ENCODE results near the gene CCP110.

The CCP110 gene

DNA sequence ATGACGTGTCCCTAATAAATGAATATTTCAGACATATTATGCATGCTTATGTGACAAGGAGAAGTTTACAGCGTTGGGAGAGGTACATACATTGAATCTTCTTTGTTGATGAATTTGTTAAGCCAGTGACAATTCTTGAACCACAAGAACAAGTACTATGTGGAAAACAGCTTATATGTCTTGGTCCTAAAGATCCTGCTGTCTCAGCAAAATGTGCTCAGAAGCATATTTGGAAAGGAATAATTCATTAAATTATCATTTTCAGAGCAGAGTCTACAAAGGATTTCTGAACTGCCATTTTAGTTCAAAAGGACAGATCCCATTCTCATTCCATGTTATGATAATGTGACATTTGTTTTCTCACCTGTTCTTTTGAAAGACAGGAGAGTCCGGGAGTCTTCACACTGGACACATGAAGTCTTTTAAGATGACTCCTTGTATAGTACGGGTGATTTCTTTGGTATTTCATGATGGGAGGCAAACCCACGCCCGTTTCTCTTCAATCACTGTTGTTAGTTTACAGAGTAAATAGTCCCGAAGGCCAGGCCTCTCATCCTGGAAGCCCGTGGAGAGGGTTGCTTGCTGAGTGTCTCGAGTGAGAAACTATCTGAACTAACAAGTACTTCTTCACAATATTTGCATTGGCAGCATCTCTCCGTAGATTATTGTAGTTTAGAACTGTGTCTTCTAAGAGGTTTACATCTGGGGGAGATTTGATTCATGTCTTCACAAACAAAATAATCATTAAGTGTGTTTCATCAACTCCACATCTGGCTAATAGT lies 58.5 kb downstream of the CCP110 start:
- no peak overlapping the region for H3K9ac ChIP-seq (ENCODE audit: low read depth, low read length)
- no peaks in the 10 kb centered on the region for H3K4me1 ChIP-seq (ENCODE audit: control insufficient read depth, insufficient read depth, low read length)
- peaks cover 68% of the 10 kb centered on the region for H3K36me3 ChIP-seq (ENCODE audit: control insufficient read depth, insufficient read depth, low read length)
- no peaks in the 10 kb centered on the region for H3K27me3 ChIP-seq (ENCODE audit: control insufficient read depth, insufficient read depth, low read length)
- H3K27ac ChIP-seq (ENCODE audit: low read depth, low read length) = no peak overlapping the region
- H3K9me3 ChIP-seq (ENCODE audit: control insufficient read depth, insufficient read depth, low read length) = peaks cover 9% of the 10 kb centered on the region
- H3K4me3 ChIP-seq (ENCODE audit: low read depth, low read length) = no peak overlapping the region

DNA sequence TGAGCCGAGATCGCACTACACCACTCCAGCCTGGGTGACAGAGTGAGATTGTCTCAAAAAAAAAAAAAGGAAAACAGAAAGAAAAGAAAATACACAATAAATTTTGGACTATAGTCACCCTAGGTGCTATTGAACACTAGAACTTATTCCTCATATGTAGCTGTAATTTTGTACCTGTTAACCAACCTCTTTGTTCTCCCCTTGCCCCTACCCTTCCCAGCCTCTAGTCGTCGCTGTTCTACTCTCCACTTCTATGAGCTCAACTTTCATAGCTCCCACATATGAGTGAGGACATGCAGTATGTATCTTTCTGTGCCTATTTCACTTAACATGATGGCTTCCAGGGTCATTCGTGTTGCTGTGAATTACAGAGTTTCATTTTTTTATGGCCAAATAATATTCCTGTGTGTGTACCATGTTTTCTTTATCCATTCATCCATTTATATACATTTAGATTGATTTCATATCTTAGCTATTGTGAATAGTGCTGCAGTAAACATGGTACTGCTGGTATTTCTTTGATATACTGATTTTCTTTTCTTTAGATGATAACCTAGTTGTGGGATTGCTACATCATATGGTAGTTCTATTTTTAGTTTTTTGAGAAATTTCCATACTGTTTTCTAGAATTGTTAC lies 60.0 kb downstream of the CCP110 start:
- peaks cover 9% of the 10 kb centered on the region for H3K9me3 ChIP-seq (ENCODE audit: control insufficient read depth, insufficient read depth, low read length)
- no peak overlapping the region for H3K27ac ChIP-seq (ENCODE audit: low read depth, low read length)
- H3K27me3 ChIP-seq (ENCODE audit: control insufficient read depth, insufficient read depth, low read length) = no peaks in the 10 kb centered on the region
- no peak overlapping the region for H3K9ac ChIP-seq (ENCODE audit: low read depth, low read length)
- H3K4me3 ChIP-seq (ENCODE audit: low read depth, low read length) = no peak overlapping the region
- H3K36me3 ChIP-seq (ENCODE audit: control insufficient read depth, insufficient read depth, low read length) = peaks cover 55% of the 10 kb centered on the region
- H3K4me1 ChIP-seq (ENCODE audit: control insufficient read depth, insufficient read depth, low read length) = no peaks in the 10 kb centered on the region

DNA sequence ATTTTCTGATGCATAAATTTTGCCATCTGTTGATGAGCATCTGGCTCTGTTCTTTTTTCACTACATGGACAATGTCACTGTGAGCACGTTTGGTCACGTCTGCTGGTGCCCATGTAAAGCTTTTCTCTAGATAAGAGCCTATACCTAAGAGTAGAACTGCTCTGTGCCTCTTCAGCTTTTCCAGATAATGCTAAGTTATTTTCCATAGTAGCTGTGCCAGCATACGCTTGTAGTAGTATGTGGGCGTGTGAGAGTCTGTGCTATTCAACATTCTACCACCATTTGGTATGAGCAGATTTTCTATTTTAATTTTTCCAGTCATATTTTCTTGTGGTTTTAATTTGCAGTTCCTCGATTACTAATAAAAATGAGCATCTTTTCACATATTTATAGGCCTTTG lies 64.9 kb downstream of the CCP110 start:
- no peaks in the 10 kb centered on the region for H3K9me3 ChIP-seq (ENCODE audit: control insufficient read depth, insufficient read depth, low read length)
- H3K4me1 ChIP-seq (ENCODE audit: control insufficient read depth, insufficient read depth, low read length) = no peaks in the 10 kb centered on the region
- no peaks in the 10 kb centered on the region for H3K27me3 ChIP-seq (ENCODE audit: control insufficient read depth, insufficient read depth, low read length)
- H3K27ac ChIP-seq (ENCODE audit: low read depth, low read length) = no peak overlapping the region
- no peak overlapping the region for H3K9ac ChIP-seq (ENCODE audit: low read depth, low read length)
- H3K4me3 ChIP-seq (ENCODE audit: low read depth, low read length) = no peak overlapping the region
- peaks cover 41% of the 10 kb centered on the region for H3K36me3 ChIP-seq (ENCODE audit: control insufficient read depth, insufficient read depth, low read length)

DNA sequence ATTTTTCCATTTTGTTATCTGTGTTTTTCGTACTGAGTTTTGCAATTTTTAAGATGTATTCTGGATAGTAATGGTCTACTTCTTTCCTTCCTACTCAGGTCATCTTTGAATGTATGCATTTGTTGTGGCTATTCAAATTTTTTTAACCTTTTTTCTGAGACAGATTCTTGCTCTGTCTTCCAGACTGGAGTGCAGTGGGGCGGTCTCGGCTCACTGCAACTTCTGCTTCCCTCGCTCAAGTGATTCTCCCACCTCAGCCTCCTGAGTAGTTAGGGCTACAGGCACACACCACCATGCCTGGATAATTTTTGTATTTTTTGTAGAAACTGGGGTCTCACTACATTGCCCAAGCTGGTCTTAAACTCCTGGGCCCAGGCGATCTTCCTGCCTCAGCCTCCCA lies 65.4 kb downstream of the CCP110 start:
- no peaks in the 10 kb centered on the region for H3K9me3 ChIP-seq (ENCODE audit: control insufficient read depth, insufficient read depth, low read length)
- H3K4me1 ChIP-seq (ENCODE audit: control insufficient read depth, insufficient read depth, low read length) = no peaks in the 10 kb centered on the region
- H3K27ac ChIP-seq (ENCODE audit: low read depth, low read length) = no peak overlapping the region
- peaks cover 41% of the 10 kb centered on the region for H3K36me3 ChIP-seq (ENCODE audit: control insufficient read depth, insufficient read depth, low read length)
- H3K27me3 ChIP-seq (ENCODE audit: control insufficient read depth, insufficient read depth, low read length) = no peaks in the 10 kb centered on the region
- H3K4me3 ChIP-seq (ENCODE audit: low read depth, low read length) = no peak overlapping the region
- H3K9ac ChIP-seq (ENCODE audit: low read depth, low read length) = no peak overlapping the region

DNA sequence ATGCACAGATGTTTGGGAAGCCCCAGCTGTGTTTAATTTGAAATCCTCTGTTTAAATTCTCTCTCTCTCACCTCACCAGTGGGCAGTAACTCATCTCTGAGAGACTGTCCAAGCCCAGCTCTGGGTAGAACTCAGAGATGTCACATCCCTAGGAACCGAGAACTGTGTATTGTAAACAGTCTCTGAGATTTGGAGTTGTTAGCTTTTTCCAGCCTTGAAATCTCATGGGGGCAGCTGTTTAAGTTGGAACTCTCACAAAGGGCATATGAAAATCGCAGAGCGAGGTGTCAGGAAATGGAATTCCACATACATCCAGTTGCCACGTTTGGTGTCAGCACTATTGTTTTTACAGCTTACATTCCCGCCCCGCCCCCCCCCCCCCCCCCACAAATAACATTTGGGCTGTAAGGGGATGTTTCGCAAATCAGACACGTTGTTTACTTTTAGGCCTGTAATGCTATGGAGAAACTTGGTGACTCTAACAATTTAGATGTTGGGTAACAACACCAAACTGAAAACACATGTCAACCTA lies 66.1 kb downstream of the CCP110 start:
- Histone ChIP-seq H3K9ac (ENCODE audit: low read depth, low read length) (no peak overlapping the region), H3K27ac (ENCODE audit: low read depth, low read length) (no peak overlapping the region), H3K4me3 (ENCODE audit: low read depth, low read length) (no peak overlapping the region), H3K36me3 (ENCODE audit: control insufficient read depth, insufficient read depth, low read length) (peaks cover 41% of the 10 kb centered on the region), H3K27me3 (ENCODE audit: control insufficient read depth, insufficient read depth, low read length) (no peaks in the 10 kb centered on the region), H3K9me3 (ENCODE audit: control insufficient read depth, insufficient read depth, low read length) (no peaks in the 10 kb centered on the region), H3K4me1 (ENCODE audit: control insufficient read depth, insufficient read depth, low read length) (0 out of 2 replicates have a peak, but pooled peaks cover under 1% of the 10 kb centered on the region)

DNA sequence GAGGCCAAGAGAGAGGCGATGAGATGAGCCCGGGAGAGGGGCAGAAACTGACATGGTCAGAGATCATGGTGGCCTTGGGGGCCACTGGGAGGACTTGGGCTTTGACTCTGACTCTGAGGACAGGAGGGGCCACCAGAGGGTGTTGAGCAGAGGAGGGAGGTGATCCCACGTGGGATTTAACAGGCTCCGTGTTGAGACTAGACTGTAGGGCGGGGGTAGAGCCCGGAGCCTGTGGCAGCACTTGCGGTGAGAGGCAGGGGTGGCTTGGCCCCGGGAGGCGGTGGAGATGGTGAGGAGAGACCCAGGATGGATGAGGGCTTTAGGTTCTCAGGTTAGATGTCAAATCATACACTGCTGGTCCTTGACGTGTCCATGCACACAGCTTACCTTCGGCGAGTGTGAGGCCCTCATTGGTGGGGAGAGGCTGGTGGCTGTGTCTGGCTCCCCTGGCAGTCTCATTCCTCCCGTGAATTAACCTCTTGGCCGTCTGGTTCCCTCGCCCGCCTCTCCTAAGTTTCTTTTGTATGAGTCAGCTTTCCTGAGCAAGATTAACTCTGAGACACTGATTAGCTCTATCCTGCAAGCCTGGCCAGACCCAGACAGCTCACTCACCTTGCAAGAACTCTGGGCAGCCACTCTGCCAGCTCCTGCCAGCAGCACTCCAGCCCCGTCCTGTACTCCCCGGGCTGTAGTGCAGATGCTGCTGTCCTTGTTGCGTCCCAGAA lies 71.5 kb downstream of the CCP110 start:
- Histone ChIP-seq H3K4me1 (ENCODE audit: control insufficient read depth, insufficient read depth, low read length) (peaks cover 6% of the 10 kb centered on the region; the same call in 1 of the 2 replicates), H3K27ac (ENCODE audit: low read depth, low read length) (no peak overlapping the region), H3K9ac (ENCODE audit: low read depth, low read length) (no peak overlapping the region), H3K27me3 (ENCODE audit: control insufficient read depth, insufficient read depth, low read length) (no peaks in the 10 kb centered on the region), H3K9me3 (ENCODE audit: control insufficient read depth, insufficient read depth, low read length) (no peaks in the 10 kb centered on the region), H3K36me3 (ENCODE audit: control insufficient read depth, insufficient read depth, low read length) (peaks cover 47% of the 10 kb centered on the region), H3K4me3 (ENCODE audit: low read depth, low read length) (no peak overlapping the region)

DNA sequence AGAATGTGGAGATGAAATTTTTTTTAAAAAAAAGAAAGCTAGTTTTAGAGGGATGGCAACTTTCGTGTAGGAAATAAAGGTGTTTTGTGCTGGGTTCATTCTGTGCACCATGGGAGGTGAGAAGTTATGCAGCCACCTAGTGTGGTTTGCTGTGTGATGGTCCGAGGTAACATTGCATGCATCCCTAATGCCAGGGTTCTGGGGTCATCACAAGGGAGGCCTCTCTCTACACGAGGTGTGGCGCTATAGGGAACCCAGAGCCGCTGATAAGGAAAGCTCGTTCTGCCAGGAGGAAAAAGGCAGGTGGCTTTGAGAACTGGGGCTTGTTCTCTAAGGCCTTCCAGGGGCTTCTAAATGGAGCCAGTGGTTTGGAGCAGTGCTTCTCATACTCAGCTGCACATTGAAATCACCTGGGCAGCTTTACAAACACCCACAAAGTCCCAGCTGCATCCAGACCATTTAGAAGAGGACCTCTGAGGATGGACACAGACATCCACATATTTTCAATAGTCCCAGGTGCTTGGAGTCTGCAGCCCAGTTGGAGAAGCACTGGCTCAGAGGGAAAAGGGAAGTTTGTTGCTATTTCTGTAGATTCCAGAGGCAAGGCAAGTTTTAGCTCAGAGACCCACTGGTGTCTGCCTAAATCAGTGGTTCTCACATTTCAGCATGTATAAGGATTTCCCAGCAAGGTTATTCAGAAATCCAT lies 75.2 kb downstream of the CCP110 start:
- peaks cover 6% of the 10 kb centered on the region; the same call in 1 of the 2 replicates for H3K4me1 ChIP-seq (ENCODE audit: control insufficient read depth, insufficient read depth, low read length)
- peaks cover 35% of the 10 kb centered on the region for H3K36me3 ChIP-seq (ENCODE audit: control insufficient read depth, insufficient read depth, low read length)
- H3K9me3 ChIP-seq (ENCODE audit: control insufficient read depth, insufficient read depth, low read length) = no peaks in the 10 kb centered on the region
- no peaks in the 10 kb centered on the region for H3K27me3 ChIP-seq (ENCODE audit: control insufficient read depth, insufficient read depth, low read length)
- H3K9ac ChIP-seq (ENCODE audit: low read depth, low read length) = no peak overlapping the region; the same call in 1 of the 2 replicates
- H3K4me3 ChIP-seq (ENCODE audit: low read depth, low read length) = no peak overlapping the region
- no peak overlapping the region for H3K27ac ChIP-seq (ENCODE audit: low read depth, low read length)

DNA sequence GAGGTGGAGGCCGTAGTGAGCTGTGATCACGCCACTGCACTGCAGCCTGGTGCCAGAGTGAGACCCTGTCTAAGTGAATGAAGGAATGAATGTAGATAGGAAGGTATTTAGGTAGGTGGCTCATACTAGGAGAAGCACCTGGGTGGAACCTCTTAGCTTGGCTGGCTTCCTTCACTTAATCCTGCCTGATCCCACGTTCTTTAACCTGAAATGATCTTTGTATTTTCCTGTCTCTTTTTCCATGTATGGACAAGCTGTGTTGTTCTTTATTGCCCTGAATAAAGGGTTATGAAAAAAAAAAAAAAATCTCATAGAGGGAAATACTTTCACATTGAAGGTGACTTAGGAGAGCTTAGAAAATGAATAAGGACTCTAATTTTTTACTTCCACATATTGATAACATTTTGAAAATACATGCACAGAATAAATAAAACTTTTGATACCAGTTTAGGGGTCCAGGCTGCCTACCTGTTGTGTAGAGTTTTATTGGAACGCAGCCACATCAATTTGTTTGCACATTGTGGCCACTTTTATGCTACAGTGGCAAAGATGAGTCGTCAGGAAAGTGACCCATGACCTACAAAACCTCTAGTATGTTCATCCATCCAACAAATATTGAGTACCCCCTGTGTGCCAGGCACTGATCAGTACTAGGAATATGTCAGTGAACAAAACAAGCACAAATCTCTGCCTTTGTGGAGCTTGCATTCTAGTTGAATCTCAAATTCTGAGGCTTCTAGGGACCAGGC lies 76.4 kb downstream of the CCP110 start:
- no peaks in the 10 kb centered on the region for H3K9me3 ChIP-seq (ENCODE audit: control insufficient read depth, insufficient read depth, low read length)
- no peak overlapping the region for H3K27ac ChIP-seq (ENCODE audit: low read depth, low read length)
- no peak overlapping the region for H3K9ac ChIP-seq (ENCODE audit: low read depth, low read length)
- H3K4me1 ChIP-seq (ENCODE audit: control insufficient read depth, insufficient read depth, low read length) = peaks cover 4% of the 10 kb centered on the region; the same call in 1 of the 2 replicates
- peaks cover 29% of the 10 kb centered on the region for H3K36me3 ChIP-seq (ENCODE audit: control insufficient read depth, insufficient read depth, low read length)
- no peaks in the 10 kb centered on the region for H3K27me3 ChIP-seq (ENCODE audit: control insufficient read depth, insufficient read depth, low read length)
- no peak overlapping the region for H3K4me3 ChIP-seq (ENCODE audit: low read depth, low read length)

DNA sequence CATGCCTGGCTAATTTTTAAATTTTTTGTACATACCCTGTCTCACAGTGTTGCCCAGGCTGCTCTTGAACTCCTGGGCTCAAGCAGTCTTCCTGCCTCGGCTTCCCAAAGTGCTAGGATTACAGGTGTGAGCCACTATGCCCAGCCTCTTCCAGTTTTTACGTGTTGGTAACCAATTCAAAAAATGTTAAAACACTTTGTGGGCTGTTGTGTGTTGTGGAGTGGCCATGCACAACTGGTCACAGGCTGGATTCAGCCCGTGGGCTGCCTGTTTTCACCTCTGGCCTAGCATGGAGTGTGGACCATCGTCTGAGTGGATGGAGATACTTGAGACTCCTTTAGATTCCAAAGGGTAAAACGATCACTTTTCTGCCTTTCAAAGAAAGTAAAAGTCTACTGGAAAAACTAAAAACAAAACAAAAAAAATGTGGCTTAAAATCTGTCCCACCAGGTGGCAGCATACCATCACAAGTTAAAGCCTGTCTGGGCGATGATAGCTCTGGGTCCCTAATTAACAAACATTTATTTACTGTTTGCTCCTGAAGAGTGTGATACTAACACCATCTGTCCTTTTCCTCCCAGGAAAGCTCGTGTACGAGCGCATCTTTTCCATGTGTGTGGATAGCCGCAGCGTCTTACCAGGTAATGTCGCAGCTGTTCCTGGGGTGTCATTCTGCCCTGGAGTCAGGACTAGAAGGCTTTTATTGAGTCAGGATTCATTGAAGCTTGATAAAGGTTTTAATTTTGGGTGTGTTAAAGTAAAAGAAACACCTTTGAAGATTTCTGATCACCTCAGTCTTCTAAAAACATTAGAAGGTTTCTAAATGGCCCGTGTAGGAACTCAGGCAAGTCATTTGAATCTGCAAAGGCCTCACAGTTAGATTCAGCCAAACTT lies 77.6 kb downstream of the CCP110 start:
- no peaks in the 10 kb centered on the region for H3K9me3 ChIP-seq (ENCODE audit: control insufficient read depth, insufficient read depth, low read length)
- no peak overlapping the region for H3K9ac ChIP-seq (ENCODE audit: low read depth, low read length)
- no peak overlapping the region for H3K27ac ChIP-seq (ENCODE audit: low read depth, low read length)
- H3K36me3 ChIP-seq (ENCODE audit: control insufficient read depth, insufficient read depth, low read length) = peaks cover 34% of the 10 kb centered on the region
- H3K4me3 ChIP-seq (ENCODE audit: low read depth, low read length) = no peak overlapping the region
- H3K27me3 ChIP-seq (ENCODE audit: control insufficient read depth, insufficient read depth, low read length) = no peaks in the 10 kb centered on the region
- peaks cover 4% of the 10 kb centered on the region; the same call in 1 of the 2 replicates for H3K4me1 ChIP-seq (ENCODE audit: control insufficient read depth, insufficient read depth, low read length)
